Activated CD4-positive, alpha-beta T cell treated with anti-CD3 and anti-CD28 coated beads for 48 hours (primary cell): ENCODE data around the gene PHF21A.
A peak's percentile ranks its signal among the peaks of the same experiment; 100 is the strongest.

ENCODE experiments used
- DNase-seq: peaks from one replicate; pipeline ENCODE4 v3.0.0-alpha.2; 2020

The PHF21A gene

GRCh38 chr11:46121301-46121723, at the start of gene PHF21A:
Gene PHF21A (minus strand): TSS chr11:46121454. CDS start chr11:46084219, 37,235 bp downstream.
- DNase-seq = peak; percentile 93

GRCh38 chr11:46170797-46171196, 49.5 kb upstream of the PHF21A start:
- DNase-seq = no peak

GRCh38 chr11:46162700-46163099, 41.4 kb upstream of the PHF21A start:
- DNase-seq = peak; percentile 30

- DNase-seq = no peak
Observed at GRCh38 chr11:46161201-46161600, 39.9 kb upstream of the PHF21A start.

GRCh38 chr11:46160100-46160499, 38.8 kb upstream of the PHF21A start:
- DNase-seq = no peak

- no peak for DNase-seq
Observed at GRCh38 chr11:46159680-46160079, 38.4 kb upstream of the PHF21A start.

GRCh38 chr11:46149826-46150225, 28.6 kb upstream of the PHF21A start:
- DNase-seq = no peak

GRCh38 chr11:46149342-46149741, 28.1 kb upstream of the PHF21A start:
- DNase-seq = no peak

GRCh38 chr11:46144741-46145140, 23.5 kb upstream of the PHF21A start:
- no peak for DNase-seq

GRCh38 chr11:46143049-46143806, 22.0 kb upstream of the PHF21A start:
- DNase-seq = no peak

- no peak for DNase-seq
Observed at GRCh38 chr11:46142561-46142960, 21.3 kb upstream of the PHF21A start.

- DNase-seq = no peak
Observed at GRCh38 chr11:46141597-46141996, 20.3 kb upstream of the PHF21A start.

GRCh38 chr11:46134540-46134939, 13.3 kb upstream of the PHF21A start:
- DNase-seq = no peak

- no peak for DNase-seq
Observed at GRCh38 chr11:46134061-46134460, 12.8 kb upstream of the PHF21A start.

GRCh38 chr11:46133119-46133518, 11.9 kb upstream of the PHF21A start:
- DNase-seq = no peak

- no peak for DNase-seq
Observed at GRCh38 chr11:46130286-46130940, 9.2 kb upstream of the PHF21A start.

- no peak for DNase-seq
Observed at GRCh38 chr11:46129133-46129532, 7.9 kb upstream of the PHF21A start.

GRCh38 chr11:46127150-46127638, 5.9 kb upstream of the PHF21A start:
- peak; percentile 55 for DNase-seq

GRCh38 chr11:46125284-46125683, 4.0 kb upstream of the PHF21A start:
- DNase-seq = no peak

GRCh38 chr11:46122945-46123715, 1.9 kb upstream of the PHF21A start:
- DNase-seq = no peak

GRCh38 chr11:46121724-46122477, 647 bp upstream of the PHF21A start:
- DNase-seq = peak; percentile 80
